Activated naive CD8-positive, alpha-beta T cell treated with anti-CD3 and anti-CD28 coated beads for 36 hours (primary cell): Measurements from ENCODE around the gene SOX13. TPM values are rescaled to one million over a fixed set of nuclear protein-coding genes. Genes with fewer than 3 reads are reported as not detected.

ENCODE experiments used
- DNase-seq: peaks from one replicate; pipeline ENCODE4 v3.0.0; 2021
- H3K27ac Mint-ChIP-seq: one replicate; pipeline ENCODE4 v1.8.0; 2022; ENCODE audit warnings: mild to moderate bottlenecking, moderate library complexity, mixed read lengths
- H3K27me3 Mint-ChIP-seq: one replicate; pipeline ENCODE4 v1.8.0; 2022; ENCODE audit warnings: mild to moderate bottlenecking, mixed read lengths
- H3K36me3 Mint-ChIP-seq: one replicate; pipeline ENCODE4 v1.8.0; 2021; ENCODE audit warnings: mild to moderate bottlenecking, mixed read lengths
- H3K4me1 Mint-ChIP-seq: one replicate; pipeline ENCODE4 v1.8.0; 2021; ENCODE audit warnings: mixed read lengths
- H3K4me3 Mint-ChIP-seq: one replicate; pipeline ENCODE4 v1.8.0; 2022; ENCODE audit warnings: mild to moderate bottlenecking, moderate library complexity, mixed read lengths
- H3K9me3 Mint-ChIP-seq: one replicate; pipeline ENCODE4 v1.8.0; 2022; ENCODE audit warnings: mixed read lengths
- total RNA-seq, 2 experiments: library from RNA; stranded (reverse); gene quantifications; one replicate each; pipeline ENCODE4 v1.2.3, GENCODE V29; 2021

The SOX13 gene
- not detected for total RNA-seq

DNA sequence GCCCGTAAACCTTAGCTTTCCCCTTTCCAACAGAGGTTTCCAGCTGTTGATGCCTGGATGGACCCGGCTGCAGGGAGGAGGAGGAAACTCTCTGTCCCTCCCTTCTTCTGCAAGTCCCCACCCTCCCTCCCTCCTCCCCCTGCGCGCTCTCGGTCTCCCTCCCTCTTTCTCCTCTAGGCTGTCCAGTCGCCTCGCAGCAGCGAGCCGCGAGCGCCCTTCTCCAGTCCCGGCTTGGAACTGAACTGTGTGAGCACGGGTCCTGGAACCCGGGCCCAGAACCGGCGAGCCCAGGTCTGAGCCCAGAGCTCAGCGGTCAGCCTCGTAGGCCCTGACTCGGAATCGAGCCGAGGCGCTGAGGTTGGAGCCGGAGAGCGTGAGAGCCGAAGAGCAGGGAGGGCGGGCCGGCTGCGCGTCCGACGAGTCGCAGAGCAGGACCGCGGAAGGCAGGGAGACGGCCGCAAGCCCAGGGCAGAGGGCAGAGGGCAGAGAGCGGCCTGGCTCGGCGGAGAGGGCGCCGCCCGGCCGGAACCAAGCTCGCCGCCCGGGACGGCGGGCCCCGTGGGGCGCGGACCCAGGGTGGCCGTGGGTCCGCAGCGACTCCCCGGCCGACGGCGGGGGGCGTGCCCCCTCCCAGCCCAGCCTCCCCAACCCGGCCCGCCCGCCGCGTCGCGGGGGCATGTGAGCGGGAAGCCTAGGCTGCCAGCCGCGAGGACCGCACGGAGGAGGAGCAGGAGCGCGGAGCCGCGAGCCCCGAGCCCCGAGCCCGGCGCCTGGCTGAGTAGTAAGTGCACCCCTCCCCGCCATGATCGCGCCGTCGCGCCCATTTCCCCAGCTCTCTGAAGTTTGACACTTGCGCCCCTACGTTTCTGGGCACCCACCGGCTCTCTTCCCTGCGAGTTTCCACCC lies at the start of gene SOX13:
TSS of gene SOX13 (plus strand) at position 185 of the 906 bp plus-strand sequence. CDS start 39,801 bp downstream, outside the sequence.
- Mint-ChIP-seq H3K4me1 (peaks cover 9% of the 10 kb centered on the region), H3K9me3 (peaks cover under 1% of the 10 kb centered on the region), H3K36me3 (no peaks in the 10 kb centered on the region), H3K4me3 (peak within 1 kb of the TSS; percentile 71), H3K27me3 (peaks cover 73% of the 10 kb centered on the region), H3K27ac (no peak within 1 kb of the TSS)
- peak; percentile 21 for DNase-seq

DNA sequence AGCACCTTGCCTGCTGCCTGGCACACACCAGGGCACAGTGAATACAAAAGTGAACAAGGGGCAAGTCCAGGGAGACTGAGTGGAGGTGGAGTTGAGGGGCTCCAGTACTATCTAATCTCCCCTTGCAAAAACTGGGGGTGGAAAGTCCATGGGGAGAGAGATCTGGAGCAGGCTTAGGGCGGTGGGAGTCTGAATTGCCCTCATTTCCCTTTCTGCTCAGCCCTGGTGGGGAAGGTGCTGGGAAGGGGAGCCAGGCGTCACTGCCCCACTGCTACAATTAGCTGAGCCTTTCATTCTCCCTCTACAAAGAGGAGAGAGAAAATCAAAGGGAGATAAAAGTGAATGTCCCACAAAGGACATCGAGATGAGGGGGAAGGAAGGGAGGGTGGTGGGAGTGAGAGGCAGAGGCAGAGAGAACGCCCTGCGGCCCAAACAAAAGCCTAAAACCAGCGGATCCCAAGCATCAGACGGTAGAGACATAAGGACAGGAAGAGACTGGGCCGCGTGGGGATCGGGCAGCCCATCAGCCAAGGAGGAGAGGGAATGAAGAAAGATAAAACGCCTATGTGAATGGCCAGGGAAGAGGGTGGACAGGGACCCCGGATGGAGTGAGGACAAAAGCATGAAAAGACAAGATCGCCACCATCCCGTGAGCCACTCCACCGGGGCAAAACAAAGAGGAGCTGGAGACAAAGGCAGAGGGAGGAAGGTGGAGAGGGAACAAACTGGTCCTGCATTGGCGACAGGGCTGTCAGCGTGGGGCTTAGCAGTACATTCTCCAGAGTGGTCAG lies 46.8 kb upstream of the SOX13 start:
- H3K27ac Mint-ChIP-seq: no peak overlapping the region
- no peak overlapping the region for H3K4me3 Mint-ChIP-seq

DNA sequence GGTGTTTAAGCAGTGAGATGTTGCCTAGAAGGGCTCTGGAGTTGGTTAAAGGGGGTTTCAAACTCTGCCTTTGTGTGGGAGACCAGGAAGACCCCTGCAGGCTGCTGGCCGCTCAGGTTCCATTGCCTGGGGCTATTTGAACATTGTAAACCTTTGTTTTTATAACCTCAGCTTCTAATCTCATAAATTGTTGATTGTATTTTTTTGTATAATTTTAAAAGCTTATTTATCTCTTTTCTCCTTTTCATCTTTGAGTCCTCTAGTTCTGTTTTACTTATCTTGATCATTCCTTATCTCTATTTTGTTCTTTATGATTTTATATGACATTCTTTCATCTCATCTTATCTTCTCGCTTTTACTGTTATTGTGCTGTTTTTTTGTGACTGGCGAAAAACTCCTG lies 45.5 kb upstream of the SOX13 start:
- no peak overlapping the region for H3K27ac Mint-ChIP-seq
- H3K36me3 Mint-ChIP-seq: no peaks in the 10 kb centered on the region
- H3K4me3 Mint-ChIP-seq: no peak overlapping the region
- no peaks in the 10 kb centered on the region for H3K9me3 Mint-ChIP-seq
- DNase-seq: no peak
- no peaks in the 10 kb centered on the region for H3K4me1 Mint-ChIP-seq
- peaks cover 20% of the 10 kb centered on the region for H3K27me3 Mint-ChIP-seq

More for the DNA sequence above, 46.8 kb upstream of the SOX13 start:
- Mint-ChIP-seq H3K4me1 (no peaks in the 10 kb centered on the region), H3K36me3 (no peaks in the 10 kb centered on the region), H3K27me3 (peaks cover 17% of the 10 kb centered on the region), H3K9me3 (no peaks in the 10 kb centered on the region)
- no peak for DNase-seq

DNA sequence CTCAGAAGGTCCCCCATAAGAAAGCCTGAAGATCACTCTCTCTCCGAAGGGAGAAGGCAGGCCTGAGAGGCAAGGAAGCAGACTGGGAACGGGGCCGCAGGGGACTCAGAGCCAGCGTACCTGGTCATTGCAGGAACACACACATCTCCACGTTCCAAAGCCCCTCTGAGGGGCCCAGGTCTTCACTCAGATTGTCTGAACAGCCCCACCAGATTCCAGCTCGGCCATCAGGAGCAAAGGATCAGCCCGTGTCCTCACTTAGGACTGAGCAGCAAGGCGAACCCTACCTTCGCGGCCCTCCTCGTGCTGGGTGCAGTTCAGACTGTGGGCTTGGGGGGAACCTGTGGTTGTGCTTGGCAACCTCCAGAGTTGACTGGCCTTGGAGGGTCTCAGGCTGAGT lies 43.9 kb upstream of the SOX13 start:
- no peak for DNase-seq
- Mint-ChIP-seq H3K9me3 (no peaks in the 10 kb centered on the region), H3K36me3 (no peaks in the 10 kb centered on the region), H3K27ac (no peak overlapping the region), H3K4me1 (no peaks in the 10 kb centered on the region), H3K4me3 (no peak overlapping the region), H3K27me3 (peaks cover 21% of the 10 kb centered on the region)

DNA sequence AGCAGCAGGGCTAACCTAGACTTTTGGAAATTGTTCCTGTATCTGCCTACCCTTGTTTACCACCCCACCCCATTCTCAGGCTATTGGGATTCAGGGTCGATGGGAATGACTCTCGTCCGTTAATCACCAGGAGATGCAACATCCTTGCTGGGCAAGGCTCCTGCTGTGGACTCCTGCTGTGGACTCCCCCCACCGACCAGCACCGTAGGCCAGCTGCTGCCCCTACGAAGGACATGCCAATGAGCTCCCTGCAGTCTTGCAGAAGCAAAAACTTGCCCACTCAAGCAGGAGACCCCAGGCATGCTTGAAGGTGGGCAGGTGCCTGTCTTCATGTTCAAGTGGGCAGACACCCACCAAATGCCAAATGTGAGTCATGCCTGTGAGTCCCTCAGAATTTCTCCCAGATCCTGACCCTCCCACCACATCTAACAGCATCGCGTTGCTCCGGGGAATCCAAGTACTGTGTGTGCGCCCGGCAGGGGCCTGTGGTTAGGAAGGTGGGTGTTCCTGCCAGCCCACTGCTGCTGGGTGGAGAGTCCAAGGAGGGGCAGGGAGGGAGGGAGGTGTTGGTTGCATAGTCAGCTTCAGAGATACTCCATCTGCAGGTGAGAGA lies 41.7 kb upstream of the SOX13 start:
- no peak for DNase-seq
- Mint-ChIP-seq H3K9me3 (no peaks in the 10 kb centered on the region), H3K27me3 (peaks cover 13% of the 10 kb centered on the region), H3K36me3 (no peaks in the 10 kb centered on the region), H3K4me3 (no peak overlapping the region), H3K27ac (no peak overlapping the region), H3K4me1 (no peaks in the 10 kb centered on the region)

DNA sequence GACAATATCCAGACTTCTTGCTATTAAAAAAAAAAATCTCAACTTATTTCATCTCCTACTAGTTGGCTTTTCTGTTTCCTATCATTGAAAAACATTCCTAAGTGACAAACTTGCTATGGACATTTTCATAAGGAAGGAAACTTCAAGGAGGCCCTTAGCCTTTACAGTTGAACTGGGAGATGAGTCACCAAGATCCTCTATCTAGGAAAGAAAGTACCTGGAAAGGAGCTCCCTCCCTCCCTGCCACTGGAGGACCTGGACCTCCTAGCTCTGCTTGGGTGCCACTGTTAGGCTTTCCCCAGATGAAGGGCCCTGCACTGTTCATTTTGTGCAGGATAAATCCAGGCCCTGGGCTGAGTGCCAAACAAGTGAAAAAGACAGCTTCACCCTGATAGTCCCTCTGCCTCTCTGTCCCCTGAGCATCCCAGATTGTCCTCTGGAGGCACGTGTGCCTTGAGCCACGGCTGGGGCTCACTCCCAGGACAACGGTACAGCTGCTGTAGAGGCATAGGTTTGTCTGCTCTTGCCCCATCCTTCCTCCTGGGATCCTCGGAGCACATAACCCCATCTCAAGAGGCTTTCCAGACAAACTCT lies 40.2 kb upstream of the SOX13 start:
- no peak overlapping the region for H3K27ac Mint-ChIP-seq
- peaks cover 10% of the 10 kb centered on the region for H3K27me3 Mint-ChIP-seq
- DNase-seq: no peak
- no peaks in the 10 kb centered on the region for H3K36me3 Mint-ChIP-seq
- no peaks in the 10 kb centered on the region for H3K9me3 Mint-ChIP-seq
- no peak overlapping the region for H3K4me3 Mint-ChIP-seq
- H3K4me1 Mint-ChIP-seq: no peaks in the 10 kb centered on the region

DNA sequence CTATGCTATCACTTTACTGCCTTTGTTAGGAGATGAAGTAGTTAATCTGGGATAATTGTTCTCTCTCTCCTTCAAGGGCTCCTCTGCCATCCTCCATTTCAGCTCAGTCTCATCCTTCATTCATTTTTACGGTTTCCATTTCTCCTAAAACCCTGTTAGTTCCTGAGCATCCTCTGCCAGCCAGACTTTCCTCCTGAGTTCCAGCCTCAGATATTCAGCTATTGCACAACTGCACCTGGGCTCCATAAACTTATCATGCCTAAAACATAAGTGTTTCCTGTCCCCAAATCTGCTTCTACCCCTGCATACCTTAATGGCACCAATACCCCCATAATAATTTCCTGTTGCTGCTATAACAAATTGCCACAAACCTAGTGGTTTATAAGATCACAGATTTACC lies 39.6 kb upstream of the SOX13 start:
- Mint-ChIP-seq H3K36me3 (no peaks in the 10 kb centered on the region), H3K4me1 (no peaks in the 10 kb centered on the region), H3K27me3 (peaks cover 10% of the 10 kb centered on the region), H3K27ac (no peak overlapping the region), H3K9me3 (no peaks in the 10 kb centered on the region), H3K4me3 (no peak overlapping the region)
- no peak for DNase-seq

DNA sequence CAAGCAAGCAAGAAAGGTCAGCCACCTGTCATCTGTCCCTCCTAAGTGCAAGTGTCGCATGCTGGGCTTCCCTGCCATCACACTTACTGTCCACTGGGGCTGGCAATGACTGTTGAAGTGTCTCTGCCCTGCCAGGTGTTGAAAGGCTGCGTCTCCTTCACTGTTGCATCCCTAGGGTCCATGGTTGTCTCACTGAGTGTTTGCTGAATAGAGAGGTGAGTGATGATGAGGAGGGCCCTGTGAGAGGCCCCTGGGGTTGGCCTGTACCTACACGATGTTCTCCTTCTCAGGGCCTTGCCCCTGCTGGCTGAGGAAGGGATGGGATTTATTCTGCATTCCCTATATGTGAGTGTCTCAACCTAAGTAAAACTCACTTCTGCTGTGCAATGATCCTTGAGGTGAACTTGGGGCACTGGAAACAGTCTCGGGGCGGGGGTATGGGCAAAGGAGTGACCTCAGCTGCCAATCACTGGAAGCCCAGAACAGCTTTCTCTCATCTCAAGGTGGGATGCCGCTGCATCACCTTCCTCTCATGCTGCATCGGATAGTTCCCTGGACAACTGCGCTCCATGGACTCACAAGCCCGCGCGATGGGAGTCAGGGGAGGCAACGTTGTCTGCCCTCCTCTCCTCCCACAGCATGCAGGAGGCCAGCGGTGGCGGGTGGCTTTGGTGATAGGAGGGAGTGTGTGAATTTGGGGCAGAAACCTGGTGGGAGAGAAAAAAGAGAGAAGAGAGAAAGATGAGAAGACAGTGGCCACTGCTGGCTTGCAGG lies 35.8 kb upstream of the SOX13 start:
- DNase-seq: no peak
- Mint-ChIP-seq H3K27ac (no peak overlapping the region), H3K4me3 (no peak overlapping the region), H3K4me1 (no peaks in the 10 kb centered on the region), H3K9me3 (no peaks in the 10 kb centered on the region), H3K27me3 (peaks cover 5% of the 10 kb centered on the region), H3K36me3 (no peaks in the 10 kb centered on the region)

DNA sequence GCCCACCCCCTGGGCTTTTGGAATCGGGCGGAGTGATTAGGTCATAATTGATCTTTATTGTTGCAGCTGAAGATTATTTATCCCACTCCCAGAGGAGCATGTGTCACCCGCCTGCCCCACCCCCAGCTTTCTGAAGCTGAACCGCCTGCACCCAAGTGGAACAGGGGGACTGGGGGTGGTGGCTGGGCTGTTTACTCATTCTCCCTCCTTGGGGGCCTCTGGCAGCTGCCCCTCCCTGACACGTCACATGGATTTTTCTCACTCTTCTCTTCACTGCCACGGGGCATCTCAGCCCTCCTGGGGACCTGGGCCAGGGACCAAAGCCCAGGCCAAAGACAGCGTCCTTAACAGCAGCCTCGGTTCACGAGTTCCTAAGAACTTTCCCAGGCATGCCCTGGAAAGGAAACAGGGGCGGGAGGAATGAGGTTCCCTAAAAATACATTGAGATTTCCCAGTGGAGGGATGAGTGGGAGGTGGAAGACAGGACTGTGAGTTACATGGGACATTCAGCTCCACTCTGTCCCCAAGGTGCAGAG lies 31.6 kb upstream of the SOX13 start:
- no peak for DNase-seq
- no peak overlapping the region for H3K4me3 Mint-ChIP-seq
- H3K36me3 Mint-ChIP-seq: no peaks in the 10 kb centered on the region
- no peak overlapping the region for H3K27ac Mint-ChIP-seq
- H3K4me1 Mint-ChIP-seq: no peaks in the 10 kb centered on the region
- peaks cover 3% of the 10 kb centered on the region for H3K27me3 Mint-ChIP-seq
- H3K9me3 Mint-ChIP-seq: no peaks in the 10 kb centered on the region

DNA sequence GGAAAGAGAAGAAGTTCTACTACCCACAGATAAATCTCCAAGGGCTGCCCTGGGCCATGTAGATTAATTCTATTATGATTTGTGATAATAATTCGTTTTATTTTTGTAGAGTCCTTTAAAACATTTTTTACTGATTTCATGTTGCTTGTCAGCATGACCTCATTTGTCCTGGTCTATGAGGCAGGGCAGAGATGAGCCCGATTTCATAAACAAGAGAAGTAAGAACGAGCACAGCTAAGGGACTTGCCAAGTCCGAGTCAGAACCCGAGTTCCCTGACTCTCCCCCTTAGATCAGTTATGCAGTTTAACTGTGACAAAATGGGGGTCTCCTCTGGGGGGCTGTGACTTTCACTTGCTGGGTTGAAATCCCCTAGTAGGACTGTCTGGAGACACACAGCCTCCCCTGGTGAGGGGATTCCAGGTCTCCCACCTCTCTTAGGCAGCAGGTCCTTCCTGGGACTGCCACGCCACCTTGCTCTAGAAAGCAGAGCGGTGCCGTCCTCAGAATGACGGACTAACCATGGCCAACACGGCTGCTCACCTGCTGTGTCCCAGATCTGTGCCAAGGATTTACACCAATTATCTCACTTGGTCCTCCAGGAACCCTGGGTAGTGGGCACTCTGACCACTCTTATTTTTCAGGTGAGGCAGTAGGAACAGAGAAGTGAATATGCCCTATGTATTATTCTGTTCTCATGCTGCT lies 31.0 kb upstream of the SOX13 start:
- H3K9me3 Mint-ChIP-seq: no peaks in the 10 kb centered on the region
- no peaks in the 10 kb centered on the region for H3K4me1 Mint-ChIP-seq
- H3K27me3 Mint-ChIP-seq: peaks cover 3% of the 10 kb centered on the region
- DNase-seq: no peak
- no peak overlapping the region for H3K4me3 Mint-ChIP-seq
- H3K36me3 Mint-ChIP-seq: no peaks in the 10 kb centered on the region
- no peak overlapping the region for H3K27ac Mint-ChIP-seq

DNA sequence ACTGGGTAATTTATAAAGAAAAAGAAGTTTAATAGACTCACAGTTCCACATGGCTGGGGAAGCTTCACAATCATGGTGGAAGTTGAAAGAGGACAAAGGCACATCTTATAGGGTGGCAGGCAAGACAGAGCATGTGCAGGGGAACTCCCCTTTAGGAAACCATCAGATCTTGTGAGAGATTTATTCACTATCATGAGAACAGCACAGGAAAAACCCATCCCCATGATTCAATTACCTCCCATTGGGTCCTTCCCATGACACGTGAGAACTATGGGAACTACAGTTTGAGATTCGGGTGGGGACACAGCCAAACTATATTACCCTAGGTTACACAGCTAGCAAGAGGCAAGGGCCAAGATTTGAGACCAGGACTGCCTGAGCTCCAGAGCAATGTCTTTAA lies 30.4 kb upstream of the SOX13 start:
- H3K27me3 Mint-ChIP-seq: peaks cover 3% of the 10 kb centered on the region
- no peaks in the 10 kb centered on the region for H3K36me3 Mint-ChIP-seq
- DNase-seq: no peak
- no peak overlapping the region for H3K27ac Mint-ChIP-seq
- no peaks in the 10 kb centered on the region for H3K9me3 Mint-ChIP-seq
- no peak overlapping the region for H3K4me3 Mint-ChIP-seq
- no peaks in the 10 kb centered on the region for H3K4me1 Mint-ChIP-seq

DNA sequence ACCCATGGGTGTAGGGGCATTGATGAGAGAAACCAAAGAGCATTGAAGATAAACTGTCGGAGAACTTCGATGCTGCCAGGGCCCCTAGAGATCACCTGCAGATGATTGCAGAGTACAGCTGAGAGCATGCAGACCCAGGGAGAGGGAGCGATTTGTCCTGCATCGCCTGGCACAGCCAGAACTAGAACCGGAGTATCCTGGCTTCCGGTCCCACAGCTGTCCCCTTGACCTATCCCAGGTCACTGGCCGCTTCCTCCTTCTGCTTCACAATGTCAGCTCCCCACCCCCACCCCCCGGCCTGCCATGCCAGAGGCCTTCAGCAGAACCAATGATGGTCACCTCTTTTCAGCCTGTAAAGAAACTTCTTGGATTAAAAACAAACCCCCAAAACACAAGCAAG lies 29.2 kb upstream of the SOX13 start:
- no peak for DNase-seq
- Mint-ChIP-seq H3K4me3 (no peak overlapping the region), H3K4me1 (no peaks in the 10 kb centered on the region), H3K36me3 (no peaks in the 10 kb centered on the region), H3K27ac (no peak overlapping the region), H3K9me3 (no peaks in the 10 kb centered on the region), H3K27me3 (peaks cover 3% of the 10 kb centered on the region)

DNA sequence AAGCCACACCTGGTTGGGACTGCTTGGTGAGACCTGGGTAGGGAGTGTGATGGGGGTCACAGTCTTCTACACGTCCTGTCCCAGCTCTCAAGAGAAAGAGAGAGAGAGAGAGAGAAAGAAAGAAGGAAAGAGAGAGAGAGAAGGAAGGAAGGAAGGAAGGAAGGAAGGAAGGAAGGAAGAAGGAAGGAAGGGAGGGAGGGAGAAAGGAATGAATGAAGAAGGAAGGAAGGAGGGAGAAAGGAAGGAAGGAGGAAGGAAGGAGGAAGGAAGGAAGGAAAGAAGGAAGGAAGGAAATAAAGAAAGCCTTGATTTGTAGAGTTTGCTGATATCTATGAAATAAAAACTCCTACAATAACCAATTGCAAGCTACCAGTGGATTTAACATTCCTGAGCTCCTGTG lies 28.5 kb upstream of the SOX13 start:
- Mint-ChIP-seq H3K36me3 (no peaks in the 10 kb centered on the region), H3K27ac (no peak overlapping the region), H3K27me3 (peaks cover 3% of the 10 kb centered on the region), H3K4me3 (no peak overlapping the region), H3K4me1 (no peaks in the 10 kb centered on the region), H3K9me3 (no peaks in the 10 kb centered on the region)
- DNase-seq: no peak

DNA sequence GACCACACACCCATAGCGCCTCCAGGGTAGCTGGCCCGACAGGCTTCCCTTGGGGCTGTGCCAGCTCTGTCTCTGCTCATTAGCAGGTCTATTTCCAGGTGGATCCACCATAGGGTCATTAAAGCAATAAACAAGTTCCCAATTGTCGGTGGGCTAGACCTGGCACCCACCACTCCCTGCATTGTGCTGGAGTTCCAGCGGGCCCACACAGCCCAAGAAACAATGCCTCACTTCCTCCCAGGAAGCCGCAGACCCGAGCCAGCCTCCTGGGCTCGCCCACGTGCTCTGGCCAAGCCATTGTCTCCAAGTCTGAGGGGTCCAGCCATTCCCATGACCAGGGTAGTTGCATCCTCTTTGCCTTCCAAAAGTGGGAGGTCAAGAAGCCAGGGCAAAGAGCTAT lies 27.5 kb upstream of the SOX13 start:
- no peak overlapping the region for H3K27ac Mint-ChIP-seq
- peaks cover 3% of the 10 kb centered on the region for H3K27me3 Mint-ChIP-seq
- H3K9me3 Mint-ChIP-seq: no peaks in the 10 kb centered on the region
- no peaks in the 10 kb centered on the region for H3K4me1 Mint-ChIP-seq
- H3K36me3 Mint-ChIP-seq: no peaks in the 10 kb centered on the region
- DNase-seq: no peak
- no peak overlapping the region for H3K4me3 Mint-ChIP-seq
